ENCODE measurements around the gene THAP4. TPM values are rescaled to one million over a fixed set of nuclear protein-coding genes. Genes with fewer than 3 reads are reported as not detected.

THAP4 gene
- total and polyA plus RNA-seq, 2 of the 13 experiments (the other 11 are each of a cell fraction or from before 2014, with no cell fraction given), result 59.7 to 75.7 TPM

DNA sequence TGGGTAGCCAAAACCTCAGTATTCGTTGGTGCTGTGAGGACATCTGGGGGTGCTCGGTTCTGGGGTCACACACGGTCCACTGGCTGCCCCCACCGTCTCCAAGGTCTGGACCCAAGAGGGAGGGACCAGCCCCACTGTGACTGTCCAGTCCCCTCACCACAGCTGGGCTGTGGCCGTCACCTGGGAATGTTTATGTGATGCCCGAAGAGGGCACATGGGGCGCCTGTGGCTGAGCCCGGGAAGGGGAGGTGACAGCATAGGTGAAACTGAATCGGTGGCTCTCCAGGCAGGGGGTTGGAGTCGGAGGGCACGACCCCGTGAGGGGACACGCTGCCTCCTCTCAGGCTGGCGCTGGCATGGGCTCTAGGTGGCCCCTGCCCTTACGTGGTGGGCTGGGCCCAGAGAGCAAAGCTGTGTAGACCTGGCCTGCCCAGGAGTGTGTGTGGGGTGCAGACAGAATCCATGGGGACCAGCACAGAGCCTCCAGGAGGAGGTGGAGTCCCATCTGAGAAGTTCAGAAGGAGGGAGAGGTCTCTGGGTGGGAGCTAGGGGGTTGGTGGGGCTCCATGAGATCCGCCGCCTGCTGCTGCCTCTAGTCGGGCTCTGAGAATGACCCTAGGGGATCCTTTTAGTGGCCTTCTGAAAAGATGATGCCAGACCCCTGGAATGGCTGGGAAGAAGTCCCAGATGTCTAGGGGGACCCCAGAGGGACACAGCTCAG is 76.6 kb downstream of the THAP4 start (continued):
- TF ChIP-seq, protein P1, sequence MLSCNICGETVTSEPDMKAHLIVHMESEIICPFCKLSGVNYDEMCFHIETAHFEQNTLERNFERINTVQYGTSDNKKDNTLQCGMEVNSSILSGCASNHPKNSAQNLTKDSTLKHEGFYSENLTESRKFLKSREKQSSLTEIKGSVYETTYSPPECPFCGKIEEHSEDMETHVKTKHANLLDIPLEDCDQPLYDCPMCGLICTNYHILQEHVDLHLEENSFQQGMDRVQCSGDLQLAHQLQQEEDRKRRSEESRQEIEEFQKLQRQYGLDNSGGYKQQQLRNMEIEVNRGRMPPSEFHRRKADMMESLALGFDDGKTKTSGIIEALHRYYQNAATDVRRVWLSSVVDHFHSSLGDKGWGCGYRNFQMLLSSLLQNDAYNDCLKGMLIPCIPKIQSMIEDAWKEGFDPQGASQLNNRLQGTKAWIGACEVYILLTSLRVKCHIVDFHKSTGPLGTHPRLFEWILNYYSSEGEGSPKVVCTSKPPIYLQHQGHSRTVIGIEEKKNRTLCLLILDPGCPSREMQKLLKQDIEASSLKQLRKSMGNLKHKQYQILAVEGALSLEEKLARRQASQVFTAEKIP (CRISPR knock-in tag; IDR thresholded peaks at IDR 0.05; ENCODE audit: borderline replicate concordance), result no peak
- TF ChIP-seq ZMAT3 (CRISPR knock-in tag; conservative IDR thresholded peaks at IDR 0.05) (no peak), ZNF124 (CRISPR knock-in tag; IDR thresholded peaks at IDR 0.05) (0 out of 2 replicates have a peak, but pooled peaks have one; percentile 15), NR2C2 (CRISPR knock-in tag; IDR thresholded peaks at IDR 0.05; ENCODE audit: borderline replicate concordance) (no peak), ZFYVE20 (CRISPR knock-in tag; IDR thresholded peaks at IDR 0.05; ENCODE audit: borderline replicate concordance, low read depth) (no peak), KLF16 (CRISPR knock-in tag; IDR thresholded peaks at IDR 0.05) (no peak), SALL1 (CRISPR knock-in tag; IDR thresholded peaks at IDR 0.05) (0 out of 2 replicates have a peak, but pooled peaks have one; percentile 10), ZNF256 (CRISPR knock-in tag; conservative IDR thresholded peaks at IDR 0.05) (peak; percentile 18; the same call in 1 of the 2 replicates), HES4 (CRISPR knock-in tag; IDR thresholded peaks at IDR 0.05; ENCODE audit: borderline replicate concordance) (0 out of 2 replicates have a peak, but pooled peaks have one; percentile 48), ZNF20 (CRISPR knock-in tag; IDR thresholded peaks at IDR 0.05) (no peak), KDM4B (CRISPR knock-in tag; IDR thresholded peaks at IDR 0.05) (no peak), ZMYM3 (CRISPR knock-in tag; IDR thresholded peaks at IDR 0.05) (no peak)
- TF ChIP-seq, protein P2, sequence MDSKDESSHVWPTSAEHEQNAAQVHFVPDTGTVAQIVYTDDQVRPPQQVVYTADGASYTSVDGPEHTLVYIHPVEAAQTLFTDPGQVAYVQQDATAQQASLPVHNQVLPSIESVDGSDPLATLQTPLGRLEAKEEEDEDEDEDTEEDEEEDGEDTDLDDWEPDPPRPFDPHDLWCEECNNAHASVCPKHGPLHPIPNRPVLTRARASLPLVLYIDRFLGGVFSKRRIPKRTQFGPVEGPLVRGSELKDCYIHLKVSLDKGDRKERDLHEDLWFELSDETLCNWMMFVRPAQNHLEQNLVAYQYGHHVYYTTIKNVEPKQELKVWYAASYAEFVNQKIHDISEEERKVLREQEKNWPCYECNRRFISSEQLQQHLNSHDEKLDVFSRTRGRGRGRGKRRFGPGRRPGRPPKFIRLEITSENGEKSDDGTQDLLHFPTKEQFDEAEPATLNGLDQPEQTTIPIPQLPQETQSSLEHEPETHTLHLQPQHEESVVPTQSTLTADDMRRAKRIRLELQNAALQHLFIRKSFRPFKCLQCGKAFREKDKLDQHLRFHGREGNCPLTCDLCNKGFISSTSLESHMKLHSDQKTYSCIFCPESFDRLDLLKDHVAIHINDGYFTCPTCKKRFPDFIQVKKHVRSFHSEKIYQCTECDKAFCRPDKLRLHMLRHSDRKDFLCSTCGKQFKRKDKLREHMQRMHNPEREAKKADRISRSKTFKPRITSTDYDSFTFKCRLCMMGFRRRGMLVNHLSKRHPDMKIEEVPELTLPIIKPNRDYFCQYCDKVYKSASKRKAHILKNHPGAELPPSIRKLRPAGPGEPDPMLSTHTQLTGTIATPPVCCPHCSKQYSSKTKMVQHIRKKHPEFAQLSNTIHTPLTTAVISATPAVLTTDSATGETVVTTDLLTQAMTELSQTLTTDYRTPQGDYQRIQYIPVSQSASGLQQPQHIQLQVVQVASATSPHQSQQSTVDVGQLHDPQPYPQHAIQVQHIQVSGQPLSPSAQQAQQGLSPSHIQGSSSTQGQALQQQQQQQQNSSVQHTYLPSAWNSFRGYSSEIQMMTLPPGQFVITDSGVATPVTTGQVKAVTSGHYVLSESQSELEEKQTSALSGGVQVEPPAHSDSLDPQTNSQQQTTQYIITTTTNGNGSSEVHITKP (CRISPR knock-in tag; IDR thresholded peaks at IDR 0.05; ENCODE audit: low read depth), result no peak
- TF ChIP-seq, protein P3, sequence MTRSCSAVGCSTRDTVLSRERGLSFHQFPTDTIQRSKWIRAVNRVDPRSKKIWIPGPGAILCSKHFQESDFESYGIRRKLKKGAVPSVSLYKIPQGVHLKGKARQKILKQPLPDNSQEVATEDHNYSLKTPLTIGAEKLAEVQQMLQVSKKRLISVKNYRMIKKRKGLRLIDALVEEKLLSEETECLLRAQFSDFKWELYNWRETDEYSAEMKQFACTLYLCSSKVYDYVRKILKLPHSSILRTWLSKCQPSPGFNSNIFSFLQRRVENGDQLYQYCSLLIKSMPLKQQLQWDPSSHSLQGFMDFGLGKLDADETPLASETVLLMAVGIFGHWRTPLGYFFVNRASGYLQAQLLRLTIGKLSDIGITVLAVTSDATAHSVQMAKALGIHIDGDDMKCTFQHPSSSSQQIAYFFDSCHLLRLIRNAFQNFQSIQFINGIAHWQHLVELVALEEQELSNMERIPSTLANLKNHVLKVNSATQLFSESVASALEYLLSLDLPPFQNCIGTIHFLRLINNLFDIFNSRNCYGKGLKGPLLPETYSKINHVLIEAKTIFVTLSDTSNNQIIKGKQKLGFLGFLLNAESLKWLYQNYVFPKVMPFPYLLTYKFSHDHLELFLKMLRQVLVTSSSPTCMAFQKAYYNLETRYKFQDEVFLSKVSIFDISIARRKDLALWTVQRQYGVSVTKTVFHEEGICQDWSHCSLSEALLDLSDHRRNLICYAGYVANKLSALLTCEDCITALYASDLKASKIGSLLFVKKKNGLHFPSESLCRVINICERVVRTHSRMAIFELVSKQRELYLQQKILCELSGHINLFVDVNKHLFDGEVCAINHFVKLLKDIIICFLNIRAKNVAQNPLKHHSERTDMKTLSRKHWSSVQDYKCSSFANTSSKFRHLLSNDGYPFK (CRISPR knock-in tag; IDR thresholded peaks at IDR 0.05; ENCODE audit: borderline replicate concordance), result peak; percentile 68
- TF ChIP-seq, protein P4, sequence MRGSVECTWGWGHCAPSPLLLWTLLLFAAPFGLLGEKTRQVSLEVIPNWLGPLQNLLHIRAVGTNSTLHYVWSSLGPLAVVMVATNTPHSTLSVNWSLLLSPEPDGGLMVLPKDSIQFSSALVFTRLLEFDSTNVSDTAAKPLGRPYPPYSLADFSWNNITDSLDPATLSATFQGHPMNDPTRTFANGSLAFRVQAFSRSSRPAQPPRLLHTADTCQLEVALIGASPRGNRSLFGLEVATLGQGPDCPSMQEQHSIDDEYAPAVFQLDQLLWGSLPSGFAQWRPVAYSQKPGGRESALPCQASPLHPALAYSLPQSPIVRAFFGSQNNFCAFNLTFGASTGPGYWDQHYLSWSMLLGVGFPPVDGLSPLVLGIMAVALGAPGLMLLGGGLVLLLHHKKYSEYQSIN (CRISPR knock-in tag; IDR thresholded peaks at IDR 0.05; ENCODE audit: borderline replicate concordance), result no peak
- TF ChIP-seq, protein P5, sequence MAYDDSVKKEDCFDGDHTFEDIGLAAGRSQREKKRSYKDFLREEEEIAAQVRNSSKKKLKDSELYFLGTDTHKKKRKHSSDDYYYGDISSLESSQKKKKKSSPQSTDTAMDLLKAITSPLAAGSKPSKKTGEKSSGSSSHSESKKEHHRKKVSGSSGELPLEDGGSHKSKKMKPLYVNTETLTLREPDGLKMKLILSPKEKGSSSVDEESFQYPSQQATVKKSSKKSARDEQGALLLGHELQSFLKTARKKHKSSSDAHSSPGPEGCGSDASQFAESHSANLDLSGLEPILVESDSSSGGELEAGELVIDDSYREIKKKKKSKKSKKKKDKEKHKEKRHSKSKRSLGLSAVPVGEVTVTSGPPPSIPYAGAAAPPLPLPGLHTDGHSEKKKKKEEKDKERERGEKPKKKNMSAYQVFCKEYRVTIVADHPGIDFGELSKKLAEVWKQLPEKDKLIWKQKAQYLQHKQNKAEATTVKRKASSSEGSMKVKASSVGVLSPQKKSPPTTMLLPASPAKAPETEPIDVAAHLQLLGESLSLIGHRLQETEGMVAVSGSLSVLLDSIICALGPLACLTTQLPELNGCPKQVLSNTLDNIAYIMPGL (CRISPR knock-in tag; IDR thresholded peaks at IDR 0.05; ENCODE audit: borderline replicate concordance in 1 of 2, low read depth in 1 of 2), result no peak
